A549 treated with DMSO at 1 μM for 4 hours (cell line): ENCODE results near the gene DLG3. TPM values are rescaled to one million over a fixed set of nuclear protein-coding genes. Genes with fewer than 3 reads are reported as not detected.

Experiments used
- total RNA-seq: library from RNA; stranded (reverse); fragments of 200-300 nt; extraction: Qiagen RNA extraction; gene quantifications from 5 replicates; pipeline ENCODE4 v1.2.3, GENCODE V29; 2022; ENCODE audit warnings: low read depth

The DLG3 gene
- total RNA-seq, result 1.9 to 4.2 TPM (median 2.3 TPM) in 5 replicates

DNA sequence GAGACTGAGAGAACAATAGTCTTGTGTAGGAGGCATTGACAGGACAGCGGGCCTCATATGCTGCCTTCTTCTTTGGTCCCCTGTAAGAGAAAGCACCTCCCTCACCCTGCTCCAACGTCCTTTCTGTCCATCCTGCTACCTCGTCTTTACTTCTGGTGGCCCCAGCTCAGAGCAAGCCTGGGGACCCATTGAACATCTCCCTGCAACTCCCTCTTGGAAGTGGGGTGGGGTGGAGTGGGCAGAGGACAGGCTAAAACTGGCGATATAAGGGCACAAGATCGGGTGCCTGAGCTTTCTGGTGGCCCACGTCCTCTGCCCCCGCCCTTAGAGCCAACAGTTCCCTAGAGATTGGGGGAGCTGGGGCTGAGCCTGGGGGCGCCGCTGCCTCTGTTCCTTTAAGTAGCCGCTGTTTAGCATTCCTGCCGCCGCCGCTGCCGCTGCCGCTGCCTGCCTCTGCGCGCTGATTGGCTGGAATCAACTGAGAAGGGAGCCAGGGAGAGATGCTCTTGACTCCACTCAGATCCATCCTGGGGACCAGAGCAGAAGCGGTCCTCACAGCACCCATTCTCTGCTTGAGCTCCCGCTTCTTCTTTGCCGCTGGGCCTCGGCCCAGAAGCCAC lies at the start of gene DLG3:
Gene DLG3, plus strand, starts transcription at position 510 of the 620 bp plus-strand sequence. CDS start 367 bp downstream, outside the sequence.

DNA sequence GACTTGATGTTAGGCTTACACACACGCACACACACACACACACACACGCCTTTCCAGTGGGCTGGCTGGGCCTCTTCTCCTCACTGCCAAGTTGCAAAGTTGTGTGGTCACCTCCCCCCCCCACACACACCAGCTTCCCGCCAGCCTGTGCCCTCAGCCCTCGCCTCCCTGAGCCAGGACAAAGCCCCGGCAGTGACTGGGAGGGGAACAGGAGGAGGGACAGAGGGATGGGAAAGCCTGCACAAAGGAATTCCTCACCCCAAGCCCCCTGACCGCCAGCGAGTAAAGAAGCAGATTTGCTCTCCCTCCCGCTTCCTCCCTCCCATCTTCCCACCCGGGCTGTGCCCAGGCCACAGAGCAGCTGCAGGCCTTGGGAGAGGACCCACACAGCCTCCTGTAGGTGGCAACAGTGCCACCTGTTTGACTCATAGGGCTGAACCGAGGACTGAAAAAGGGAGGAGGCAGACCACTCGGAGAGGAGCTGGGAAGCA lies 21.7 kb upstream of the DLG3 start, which contains the start of gene GDPD2:
Gene GDPD2, plus strand, starts transcription at position 464 of the 491 bp plus-strand sequence. CDS start 1,671 bp downstream, outside the sequence.

Other genes with a start within 250 kb of the DLG3 start
- gene AWAT1, start 210.2 kb upstream of the DLG3 start, total RNA-seq, result not detected in 5 replicates
- 0.05 TPM in 1 of 5 replicates, not detected in the others for gene P2RY4, start 184.6 kb upstream of the DLG3 start, total RNA-seq
- not detected in 5 replicates for gene ARR3, start 176.5 kb upstream of the DLG3 start, total RNA-seq
- gene RAB41, start 162.7 kb upstream of the DLG3 start, total RNA-seq, result not detected in 5 replicates
- 86.7 to 108 TPM (median 89.1 TPM) in 5 replicates for gene PDZD11, start 154.9 kb upstream of the DLG3 start, total RNA-seq
- 23.3 to 32.5 TPM (median 31.5 TPM) in 5 replicates for gene KIF4A, start 154.7 kb upstream of the DLG3 start, total RNA-seq
- gene GDPD2, start 21.5 kb upstream of the DLG3 start, total RNA-seq, result 0.03 to 0.06 TPM in 2 of 5 replicates, not detected in the others